Tibial nerve (tissue), 3 donors: ENCODE results near the gene SIPA1L3.

ENCODE experiments used
- POLR2A ChIP-seq, 2 donors: fragments of 450-650 bp; IDR thresholded peaks; one replicate each; pipeline ENCODE4 v1.6.1; 2017; ENCODE audit warnings: antibody characterized with exemption in 2 of 2, mild to moderate bottlenecking in 2 of 2, moderate library complexity in 2 of 2
- TF ChIP-seq, protein P1 (sequence below), 5 experiments: fragments of 200-600 bp in 3 of 5; fragments of 450-650 bp in 2 of 5; sonication (generic) in 3 of 5; IDR thresholded peaks; one replicate each; pipeline ENCODE4 v1.5.1; 2016 to 2019; ENCODE audit warnings: antibody characterized with exemption in 5 of 5, mild to moderate bottlenecking in 3 of 5, moderate library complexity in 2 of 5

DNA sequence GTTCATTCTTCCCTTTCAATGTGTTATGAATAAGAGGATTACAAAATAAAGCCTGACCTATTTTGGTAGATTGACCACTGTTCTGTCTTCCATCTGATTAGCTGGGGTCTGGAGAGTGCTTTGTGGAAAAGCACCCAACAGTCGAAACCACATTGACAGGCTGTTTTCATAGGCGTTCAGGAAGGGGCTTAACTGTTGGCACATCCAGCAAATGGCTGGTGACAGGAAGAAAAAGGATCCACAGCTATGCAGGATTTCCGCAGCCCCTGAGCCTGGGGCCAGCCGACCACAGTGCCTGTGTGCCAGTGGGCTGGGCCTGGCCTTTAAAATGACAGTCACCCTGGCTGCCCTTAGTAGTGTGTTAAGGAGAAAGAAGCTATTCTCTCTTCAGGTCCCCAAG, 113.3 kb downstream of the SIPA1L3 start:
- TF ChIP-seq POLR2A (IDR thresholded peaks at IDR 0.05): no peak
- TF ChIP-seq, protein P1, sequence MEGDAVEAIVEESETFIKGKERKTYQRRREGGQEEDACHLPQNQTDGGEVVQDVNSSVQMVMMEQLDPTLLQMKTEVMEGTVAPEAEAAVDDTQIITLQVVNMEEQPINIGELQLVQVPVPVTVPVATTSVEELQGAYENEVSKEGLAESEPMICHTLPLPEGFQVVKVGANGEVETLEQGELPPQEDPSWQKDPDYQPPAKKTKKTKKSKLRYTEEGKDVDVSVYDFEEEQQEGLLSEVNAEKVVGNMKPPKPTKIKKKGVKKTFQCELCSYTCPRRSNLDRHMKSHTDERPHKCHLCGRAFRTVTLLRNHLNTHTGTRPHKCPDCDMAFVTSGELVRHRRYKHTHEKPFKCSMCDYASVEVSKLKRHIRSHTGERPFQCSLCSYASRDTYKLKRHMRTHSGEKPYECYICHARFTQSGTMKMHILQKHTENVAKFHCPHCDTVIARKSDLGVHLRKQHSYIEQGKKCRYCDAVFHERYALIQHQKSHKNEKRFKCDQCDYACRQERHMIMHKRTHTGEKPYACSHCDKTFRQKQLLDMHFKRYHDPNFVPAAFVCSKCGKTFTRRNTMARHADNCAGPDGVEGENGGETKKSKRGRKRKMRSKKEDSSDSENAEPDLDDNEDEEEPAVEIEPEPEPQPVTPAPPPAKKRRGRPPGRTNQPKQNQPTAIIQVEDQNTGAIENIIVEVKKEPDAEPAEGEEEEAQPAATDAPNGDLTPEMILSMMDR (IDR thresholded peaks at IDR 0.05): no peak
